ENCODE measurements around the gene TBXA2R. TPM values are rescaled to one million over a fixed set of nuclear protein-coding genes. Genes with fewer than 3 reads are reported as not detected.
A peak's percentile ranks its signal among the peaks of the same experiment; 100 is the strongest.

The TBXA2R gene
- total RNA-seq, 1 experiment from 2014 or later: not detected

DNA sequence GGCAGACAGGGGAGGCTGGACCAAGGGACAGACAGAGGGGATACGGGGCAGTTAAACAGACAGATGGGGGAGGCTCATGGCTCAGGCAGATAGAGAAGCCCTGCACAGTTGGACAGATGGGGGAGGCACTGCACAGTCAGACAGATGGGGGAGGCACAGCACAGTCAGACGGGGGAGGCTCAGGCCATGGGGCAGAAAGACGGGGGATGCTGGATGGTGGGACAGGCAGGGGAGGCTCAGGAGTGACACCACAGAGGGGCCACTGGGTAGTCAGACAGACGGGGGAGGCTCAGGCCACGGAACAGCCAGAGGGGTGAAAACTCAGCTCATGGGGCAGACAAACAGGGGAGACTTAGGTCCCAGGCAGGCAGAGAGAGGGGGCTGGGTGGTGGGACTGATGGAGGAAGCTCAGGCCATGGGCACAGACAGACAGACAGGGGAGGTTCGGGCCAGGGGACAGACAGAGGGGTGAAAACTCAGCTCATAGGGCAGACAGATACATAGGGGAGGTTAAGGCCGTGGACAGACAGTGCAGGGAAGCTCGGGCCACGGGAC lies 50.2 kb downstream of the TBXA2R start:
- intact Hi-C loops (cut with micrococcal nuclease): loop anchor here (10.0 kb wide), 1 partner anchor 148 kb away; the partner anchor contains the start of genes PIP5K1C and TJP3
- no peak for DNase-seq (ENCODE audit: unreplicated experiment)
- H3K27ac Mint-ChIP-seq (ENCODE audit: low read depth, unreplicated experiment): peak overlapping the region; percentile 89
- no TSS peak for BruUV-seq (replicated peaks)
- H3K4me3 Mint-ChIP-seq (ENCODE audit: unreplicated experiment): peak overlapping the region; percentile 99
- TF ChIP-seq, protein P1, sequence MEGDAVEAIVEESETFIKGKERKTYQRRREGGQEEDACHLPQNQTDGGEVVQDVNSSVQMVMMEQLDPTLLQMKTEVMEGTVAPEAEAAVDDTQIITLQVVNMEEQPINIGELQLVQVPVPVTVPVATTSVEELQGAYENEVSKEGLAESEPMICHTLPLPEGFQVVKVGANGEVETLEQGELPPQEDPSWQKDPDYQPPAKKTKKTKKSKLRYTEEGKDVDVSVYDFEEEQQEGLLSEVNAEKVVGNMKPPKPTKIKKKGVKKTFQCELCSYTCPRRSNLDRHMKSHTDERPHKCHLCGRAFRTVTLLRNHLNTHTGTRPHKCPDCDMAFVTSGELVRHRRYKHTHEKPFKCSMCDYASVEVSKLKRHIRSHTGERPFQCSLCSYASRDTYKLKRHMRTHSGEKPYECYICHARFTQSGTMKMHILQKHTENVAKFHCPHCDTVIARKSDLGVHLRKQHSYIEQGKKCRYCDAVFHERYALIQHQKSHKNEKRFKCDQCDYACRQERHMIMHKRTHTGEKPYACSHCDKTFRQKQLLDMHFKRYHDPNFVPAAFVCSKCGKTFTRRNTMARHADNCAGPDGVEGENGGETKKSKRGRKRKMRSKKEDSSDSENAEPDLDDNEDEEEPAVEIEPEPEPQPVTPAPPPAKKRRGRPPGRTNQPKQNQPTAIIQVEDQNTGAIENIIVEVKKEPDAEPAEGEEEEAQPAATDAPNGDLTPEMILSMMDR (IDR thresholded peaks at IDR 0.05; ENCODE audit: unreplicated experiment): no peak
- CTCF ChIA-PET: interaction anchor here (0.6 to 4.6 kb wide), 10 partner anchors 11 to 791 kb away, joined by 3 to 22 read pairs (median 4); partner anchors contain the start of gene TEKTIP1
- peaks cover 24% of the 10 kb centered on the region for H3K36me3 Mint-ChIP-seq (ENCODE audit: insufficient read depth, unreplicated experiment)
- peaks cover 10% of the 10 kb centered on the region for H3K4me1 Mint-ChIP-seq (ENCODE audit: insufficient read depth, unreplicated experiment)
- no peaks in the 10 kb centered on the region for H3K9me3 Mint-ChIP-seq (ENCODE audit: unreplicated experiment)
- POLR2A ChIA-PET: interaction anchor here (0.6 to 2.4 kb wide), 16 partner anchors 8 to 844 kb away, joined by 3 to 18 read pairs (median 4); partner anchors contain the start of genes APBA3, DOHH, HMG20B and MRPL54
- H3K27me3 Mint-ChIP-seq (ENCODE audit: insufficient read depth, unreplicated experiment): no peaks in the 10 kb centered on the region

DNA sequence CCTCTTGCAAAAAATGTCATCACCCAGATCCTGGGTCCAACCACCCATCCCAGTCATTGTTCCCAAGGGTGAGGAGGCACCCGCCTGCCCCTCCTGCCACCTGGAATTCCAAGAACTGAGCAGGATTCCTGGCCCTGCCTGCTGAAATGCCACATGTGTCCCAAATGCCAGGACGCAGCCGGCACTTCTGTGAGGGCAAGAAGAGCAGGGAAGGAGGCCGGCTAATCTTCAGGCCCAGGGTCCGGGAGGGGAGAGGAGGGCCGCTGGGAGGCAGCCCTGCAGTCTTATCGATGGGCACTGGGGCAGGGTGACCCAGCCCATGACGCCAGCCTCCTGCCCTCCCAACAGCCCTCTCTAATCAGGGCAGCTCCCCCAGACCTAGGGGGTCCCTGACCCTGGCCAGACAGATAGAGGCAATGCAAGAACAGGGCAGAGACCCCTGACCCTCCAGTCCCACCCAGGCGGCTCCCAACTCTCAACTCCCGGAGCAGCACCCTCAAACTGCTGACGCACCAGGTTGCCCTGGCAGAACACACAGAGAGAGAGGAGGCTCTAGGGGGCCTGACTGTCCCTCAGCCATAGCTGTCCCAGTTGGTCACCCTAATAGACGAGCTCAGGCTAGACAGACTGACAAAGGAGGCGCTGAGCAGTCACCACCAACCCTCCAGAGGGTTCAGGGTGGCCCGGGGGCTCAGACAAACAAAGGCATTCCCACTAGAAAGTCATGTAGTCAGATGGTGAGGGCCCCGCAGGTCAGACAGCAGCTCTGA lies 50.8 kb downstream of the TBXA2R start:
- Mint-ChIP-seq H3K27me3 (ENCODE audit: insufficient read depth, unreplicated experiment) (no peaks in the 10 kb centered on the region), H3K4me1 (ENCODE audit: insufficient read depth, unreplicated experiment) (peaks cover 10% of the 10 kb centered on the region), H3K9me3 (ENCODE audit: unreplicated experiment) (no peaks in the 10 kb centered on the region), H3K4me3 (ENCODE audit: unreplicated experiment) (peak overlapping the region; percentile 99), H3K36me3 (ENCODE audit: insufficient read depth, unreplicated experiment) (peaks cover 27% of the 10 kb centered on the region), H3K27ac (ENCODE audit: low read depth, unreplicated experiment) (peak overlapping the region; percentile 89)
- POLR2A ChIA-PET: interaction anchor here (0.6 to 2.4 kb wide), 9 partner anchors 9 to 71 kb away, joined by 3 to 18 read pairs (median 4); partner anchors contain the start of genes DOHH and HMG20B
- DNase-seq (ENCODE audit: unreplicated experiment): no peak
- intact Hi-C loops (cut with micrococcal nuclease): loop anchor here (10.0 kb wide), 1 partner anchor 149 kb away; the partner anchor contains the start of genes PIP5K1C and TJP3
- BruUV-seq (replicated peaks): no TSS peak
- CTCF ChIA-PET: interaction anchor here (0.6 to 4.6 kb wide), 9 partner anchors 10 to 790 kb away, joined by 3 to 22 read pairs (median 4); partner anchors contain the start of gene TEKTIP1
- TF ChIP-seq, protein P1 (IDR thresholded peaks at IDR 0.05; ENCODE audit: unreplicated experiment): no peak

DNA sequence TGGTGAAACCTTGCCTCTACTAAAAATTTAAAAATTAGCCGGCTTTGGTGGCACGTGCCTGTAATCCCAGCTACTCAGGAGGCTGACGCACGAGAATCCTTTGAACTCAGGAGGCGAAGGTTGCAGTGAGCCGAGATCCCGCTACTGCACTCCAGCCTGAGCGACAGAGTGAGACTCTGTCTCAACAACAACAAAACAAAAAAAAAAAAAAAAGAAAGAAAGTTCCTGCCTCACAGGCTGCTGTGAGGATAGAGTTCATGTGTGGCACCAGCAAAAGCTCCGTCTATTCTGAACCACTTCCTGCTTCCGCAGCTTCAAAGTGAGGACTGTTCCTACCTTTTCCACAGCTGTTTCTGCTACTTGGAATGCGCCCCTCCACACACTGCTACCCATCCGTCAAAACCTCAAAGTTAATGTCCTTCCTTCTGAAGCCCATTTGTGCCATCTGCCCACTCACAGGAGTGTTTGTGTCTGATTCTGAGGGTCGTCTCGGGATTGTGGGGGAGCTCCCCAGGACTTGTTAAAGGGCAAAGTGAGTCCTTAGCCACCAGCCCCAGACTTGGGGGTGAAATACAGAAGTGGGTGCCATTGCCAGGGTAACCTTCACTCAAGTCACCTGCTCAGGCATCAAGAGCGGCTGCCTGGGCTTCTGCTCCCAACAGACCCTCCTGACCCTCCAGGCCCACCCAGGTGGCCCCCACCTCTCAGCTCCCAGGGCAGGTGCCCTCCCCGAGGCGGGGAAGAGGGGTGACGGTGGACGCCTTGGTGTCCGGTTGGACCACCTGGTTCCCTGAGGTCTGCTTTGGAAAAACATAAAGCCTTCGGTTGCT lies 52.2 kb downstream of the TBXA2R start:
- Mint-ChIP-seq H3K4me1 (ENCODE audit: insufficient read depth, unreplicated experiment) (peaks cover 10% of the 10 kb centered on the region), H3K36me3 (ENCODE audit: insufficient read depth, unreplicated experiment) (peaks cover 31% of the 10 kb centered on the region), H3K9me3 (ENCODE audit: unreplicated experiment) (no peaks in the 10 kb centered on the region), H3K4me3 (ENCODE audit: unreplicated experiment) (no peak overlapping the region), H3K27me3 (ENCODE audit: insufficient read depth, unreplicated experiment) (no peaks in the 10 kb centered on the region), H3K27ac (ENCODE audit: low read depth, unreplicated experiment) (no peak overlapping the region)
- TSS peak; percentile 42 for BruUV-seq (replicated peaks)
- DNase-seq (ENCODE audit: unreplicated experiment): no peak
- ChIA-PET POLR2A (interaction anchor here (0.9 kb wide), 1 partner anchor 20 kb away, joined by 3 read pairs; no protein-coding TSS in a partner anchor), CTCF (interaction anchor here (0.5 to 1.8 kb wide), 4 partner anchors 10 to 1351 kb away, joined by 3 to 16 read pairs (median 3); no protein-coding TSS in a partner anchor)
- intact Hi-C loops (cut with micrococcal nuclease): loop anchor here (10.0 kb wide), 1 partner anchor 150 kb away; the partner anchor contains the start of genes PIP5K1C and TJP3
- TF ChIP-seq, protein P1 (IDR thresholded peaks at IDR 0.05; ENCODE audit: unreplicated experiment): no peak
